SK-N-SH (cell line): Measurements from ENCODE around the gene MYOG. TPM values are rescaled to one million over a fixed set of nuclear protein-coding genes. Genes with fewer than 3 reads are reported as not detected.
A peak's percentile ranks its signal among the peaks of the same experiment; 100 is the strongest.

ENCODE experiments used
- CTCF ChIA-PET: fragments of 300-600, 350-600 bp; formaldehyde crosslinking; extraction: SDS; loops from one replicate; lab custom pipeline; 2021; lab: Yijun Ruan, JAX
- POLR2A ChIA-PET: fragments of 350-600 bp; sonication (Branson Sonifier 250); formaldehyde crosslinking; extraction: SDS; loops from one replicate; lab custom pipeline; 2020; ENCODE audit warnings: antibody characterized with exemption, inconsistent platforms; lab: Yijun Ruan, JAX
- DNase-seq: peaks from one replicate; pipeline ENCODE4 v3.0.0; 2012
- H2AFZ ChIP-seq: fragments of 200-600 bp; sonication (generic); 2 replicates; pipeline ENCODE4 v1.8.1; 2016; ENCODE audit warnings: antibody characterized with exemption, mild to moderate bottlenecking, low read depth
- H3F3A ChIP-seq: fragments of 200-600 bp; sonication (generic); replicated peaks from 2 replicates; pipeline ENCODE3; 2016; ENCODE audit warnings: antibody characterized with exemption, mild to moderate bottlenecking; ENCODE audit not compliant: insufficient read depth
- H3K27ac ChIP-seq, 2 experiments: fragments of 200-500 bp in 1 of 2; fragments of 200-600 bp in 1 of 2; sonication (Bioruptor generic) in 1 of 2; sonication (generic), shearing (Covaris generic) in 1 of 2; 2 replicates each; pipeline versions ENCODE4 v1.5.1 to v1.6.1; 2014 to 2016; ENCODE audit warnings: low read depth in 2 of 2, inconsistent platforms in 1 of 2, low read length in 1 of 2, mild to moderate bottlenecking in 1 of 2, mixed read lengths in 1 of 2
- H3K27me3 ChIP-seq: fragments of 200-600 bp; sonication (generic), shearing (Covaris generic); 2 replicates; pipeline ENCODE4 v1.6.1; 2016; ENCODE audit warnings: mixed run types; ENCODE audit not compliant: insufficient read depth
- H3K36me3 ChIP-seq, 2 experiments: fragments of 200-500 bp in 1 of 2; fragments of 200-600 bp in 1 of 2; sonication (Bioruptor generic) in 1 of 2; sonication (generic) in 1 of 2; replicated peaks in 1 of 2; 2 replicates each; pipeline versions ENCODE3 to v1.5.1; 2014 to 2016; ENCODE audit warnings: low read length in 1 of 2, mild to moderate bottlenecking in 1 of 2; ENCODE audit not compliant: insufficient read depth in 2 of 2, control insufficient read depth in 1 of 2
- H3K4me1 ChIP-seq, 2 experiments: fragments of 200-500 bp in 1 of 2; fragments of 200-600 bp in 1 of 2; sonication (Bioruptor generic) in 1 of 2; sonication (generic), shearing (Covaris generic) in 1 of 2; 2 replicates each; pipeline versions ENCODE4 v1.5.1 to v1.6.1; 2014 to 2016; ENCODE audit warnings: low read depth in 1 of 2, low read length in 1 of 2, mixed run types in 1 of 2; ENCODE audit not compliant: insufficient read depth in 2 of 2, control insufficient read depth in 1 of 2
- H3K4me2 ChIP-seq: fragments of 200-600 bp; sonication (generic), shearing (Covaris generic); 2 replicates; pipeline ENCODE4 v1.6.1; 2017; ENCODE audit warnings: mixed run types
- H3K4me3 ChIP-seq, 2 experiments: fragments of 200-500 bp in 1 of 2; fragments of 200-600 bp in 1 of 2; sonication (Bioruptor generic) in 1 of 2; sonication (generic), shearing (Covaris generic) in 1 of 2; 2 replicates each; pipeline versions ENCODE4 v1.5.1 to v1.8.1; 2014 to 2016; ENCODE audit warnings: low read depth in 2 of 2, inconsistent platforms in 1 of 2, low read length in 1 of 2, mild to moderate bottlenecking in 1 of 2, mixed read lengths in 1 of 2, moderate library complexity in 1 of 2
- H3K79me2 ChIP-seq: fragments of 200-600 bp; sonication (generic); 2 replicates; pipeline ENCODE4 v1.8.1; 2017; ENCODE audit warnings: mild to moderate bottlenecking; ENCODE audit not compliant: insufficient read depth
- H3K9ac ChIP-seq: fragments of 200-600 bp; sonication (generic); 2 replicates; pipeline ENCODE4 v1.6.1; 2017; ENCODE audit warnings: mixed run types
- H3K9me2 ChIP-seq: fragments of 200-600 bp; sonication (generic); 2 replicates; pipeline ENCODE4 v1.6.1; 2017; ENCODE audit warnings: mixed run types
- H3K9me3 ChIP-seq: fragments of 200-600 bp; sonication (generic); 2 replicates; pipeline ENCODE4 v1.6.1; 2017; ENCODE audit warnings: mixed run types, mild to moderate bottlenecking, moderate library complexity
- H4K20me1 ChIP-seq: fragments of 200-600 bp; sonication (generic); 2 replicates; pipeline ENCODE4 v1.6.1; 2017; ENCODE audit warnings: mild to moderate bottlenecking, mixed run types; ENCODE audit not compliant: insufficient read depth
- EP300 ChIP-seq, 2 experiments: IDR thresholded peaks; 2 replicates each; pipeline versions ENCODE4 v1.4.0 to v1.6.1; 2012; ENCODE audit warnings: borderline replicate concordance in 1 of 2, low read depth in 1 of 2, low read length in 1 of 2
- GABPA ChIP-seq: IDR thresholded peaks from 2 replicates; pipeline ENCODE4 v1.4.0; 2012; ENCODE audit warnings: low read depth, mild to moderate bottlenecking
- GATA2 ChIP-seq: sonication (generic); formaldehyde crosslinking; IDR thresholded peaks from 2 replicates; pipeline ENCODE4 v1.5.0; 2020; ENCODE audit warnings: mild to moderate bottlenecking, missing genetic modification reagents
- JUND ChIP-seq: IDR thresholded peaks from 2 replicates; pipeline ENCODE4 v1.4.0; 2012
- MXI1 ChIP-seq: IDR thresholded peaks from 2 replicates; pipeline ENCODE4 v1.6.1; 2012; ENCODE audit warnings: mild to moderate bottlenecking, low read depth, low read length, improper control_type of control experiment
- NRF1 ChIP-seq: IDR thresholded peaks from 2 replicates; pipeline ENCODE4 v1.6.1; 2012; ENCODE audit warnings: low read depth, mild to moderate bottlenecking, low read length
- POLR2AphosphoS5 ChIP-seq: IDR thresholded peaks from 2 replicates; pipeline ENCODE4 v1.6.1; 2012; ENCODE audit warnings: low read depth, low read length
- RCOR1 ChIP-seq: fragments of 150-350 bp; IDR thresholded peaks from 2 replicates; pipeline ENCODE4 v1.6.1; 2017; ENCODE audit warnings: antibody characterized with exemption, low read length
- SMC3 ChIP-seq: IDR thresholded peaks from 2 replicates; pipeline ENCODE4 v1.6.1; 2012; ENCODE audit warnings: low read depth, low read length, improper control_type of control experiment
- WGBS: methylation state at CpG from one replicate; pipeline ENCODE4 v1.1.6; 2017; ENCODE audit warnings: low lambda C conversion rate; 5-methylcytosine and 5-hydroxymethylcytosine counted together
- polyA plus RNA-seq, 3 experiments: library from polyadenylated mRNA; depleted of rRNA; stranded (reverse); fragments of >200 nt; gene quantifications; 2 replicates each; pipeline ENCODE4 v1.2.3, GENCODE V29; 2012
- TF ChIP-seq, protein P1 (sequence below): IDR thresholded peaks from 2 replicates; pipeline ENCODE4 v1.6.1; 2012; ENCODE audit warnings: mild to moderate bottlenecking, low read depth, low read length, moderate library complexity
- TF ChIP-seq, protein P2 (sequence below): IDR thresholded peaks from 2 replicates; pipeline ENCODE4 v1.4.0; 2012; ENCODE audit warnings: low read depth
- TF ChIP-seq, protein P3 (sequence below): fragments of 150-350 bp; IDR thresholded peaks from 2 replicates; pipeline ENCODE4 v1.6.1; 2016; ENCODE audit warnings: mild to moderate bottlenecking, low read depth, low read length

The MYOG gene
- polyA plus RNA-seq, 1 of the 3 experiments (the other 2 are of a cell fraction) = not detected

DNA sequence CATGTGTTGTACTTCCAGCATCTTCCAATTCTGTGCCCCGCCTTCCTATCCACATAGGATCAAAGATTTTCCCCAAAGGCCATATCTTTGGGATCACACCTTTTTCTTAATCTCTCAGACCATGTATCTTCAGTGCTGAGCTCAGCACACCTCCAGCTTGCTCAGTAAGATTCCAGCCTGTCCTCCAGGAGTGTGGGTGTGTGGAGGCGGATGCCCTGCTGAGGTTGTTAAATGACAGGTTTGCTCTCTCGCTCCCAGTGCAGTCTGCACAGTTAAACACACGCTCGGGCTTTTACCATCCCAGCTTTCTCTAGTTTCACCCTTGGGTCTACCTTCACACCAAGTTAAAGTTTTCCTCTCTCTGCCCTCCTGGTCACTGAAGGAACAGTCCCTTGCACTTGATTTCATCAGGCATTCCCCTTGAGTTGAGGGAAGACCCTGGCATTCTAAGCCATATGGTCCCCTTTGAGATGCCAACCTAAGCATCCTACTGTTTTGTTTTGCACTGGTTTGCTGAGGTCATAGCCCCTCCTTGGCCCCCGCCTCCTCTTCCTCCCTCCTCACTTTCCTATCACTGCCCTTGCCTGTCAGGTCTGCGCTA, 13.7 kb downstream of the MYOG start:
- H3F3A ChIP-seq = no peaks in the 10 kb centered on the region
- H3K79me2 ChIP-seq = no peaks in the 10 kb centered on the region
- no peak for TF ChIP-seq JUND
- TF ChIP-seq, protein P1, sequence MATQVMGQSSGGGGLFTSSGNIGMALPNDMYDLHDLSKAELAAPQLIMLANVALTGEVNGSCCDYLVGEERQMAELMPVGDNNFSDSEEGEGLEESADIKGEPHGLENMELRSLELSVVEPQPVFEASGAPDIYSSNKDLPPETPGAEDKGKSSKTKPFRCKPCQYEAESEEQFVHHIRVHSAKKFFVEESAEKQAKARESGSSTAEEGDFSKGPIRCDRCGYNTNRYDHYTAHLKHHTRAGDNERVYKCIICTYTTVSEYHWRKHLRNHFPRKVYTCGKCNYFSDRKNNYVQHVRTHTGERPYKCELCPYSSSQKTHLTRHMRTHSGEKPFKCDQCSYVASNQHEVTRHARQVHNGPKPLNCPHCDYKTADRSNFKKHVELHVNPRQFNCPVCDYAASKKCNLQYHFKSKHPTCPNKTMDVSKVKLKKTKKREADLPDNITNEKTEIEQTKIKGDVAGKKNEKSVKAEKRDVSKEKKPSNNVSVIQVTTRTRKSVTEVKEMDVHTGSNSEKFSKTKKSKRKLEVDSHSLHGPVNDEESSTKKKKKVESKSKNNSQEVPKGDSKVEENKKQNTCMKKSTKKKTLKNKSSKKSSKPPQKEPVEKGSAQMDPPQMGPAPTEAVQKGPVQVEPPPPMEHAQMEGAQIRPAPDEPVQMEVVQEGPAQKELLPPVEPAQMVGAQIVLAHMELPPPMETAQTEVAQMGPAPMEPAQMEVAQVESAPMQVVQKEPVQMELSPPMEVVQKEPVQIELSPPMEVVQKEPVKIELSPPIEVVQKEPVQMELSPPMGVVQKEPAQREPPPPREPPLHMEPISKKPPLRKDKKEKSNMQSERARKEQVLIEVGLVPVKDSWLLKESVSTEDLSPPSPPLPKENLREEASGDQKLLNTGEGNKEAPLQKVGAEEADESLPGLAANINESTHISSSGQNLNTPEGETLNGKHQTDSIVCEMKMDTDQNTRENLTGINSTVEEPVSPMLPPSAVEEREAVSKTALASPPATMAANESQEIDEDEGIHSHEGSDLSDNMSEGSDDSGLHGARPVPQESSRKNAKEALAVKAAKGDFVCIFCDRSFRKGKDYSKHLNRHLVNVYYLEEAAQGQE = no peak
- no peak for TF ChIP-seq NRF1
- no peak for TF ChIP-seq GATA2 (CRISPR knock-in tag)
- no peak for TF ChIP-seq EP300 (IDR thresholded peaks at IDR 0.05; ENCODE audit: borderline replicate concordance in 1 of 2, low read depth in 1 of 2, low read length in 1 of 2)
- no peak for TF ChIP-seq GABPA
- TF ChIP-seq MXI1 = no peak
- no peak for TF ChIP-seq POLR2AphosphoS5
- TF ChIP-seq, protein P2, sequence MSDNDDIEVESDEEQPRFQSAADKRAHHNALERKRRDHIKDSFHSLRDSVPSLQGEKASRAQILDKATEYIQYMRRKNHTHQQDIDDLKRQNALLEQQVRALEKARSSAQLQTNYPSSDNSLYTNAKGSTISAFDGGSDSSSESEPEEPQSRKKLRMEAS = no peak
- no peak for TF ChIP-seq SMC3
- TF ChIP-seq RCOR1 = no peak
- ChIA-PET CTCF (interaction anchor here (0.6 to 3.5 kb wide), 5 partner anchors 12 to 145 kb away, joined by 3 to 9 read pairs (median 3); no protein-coding TSS in a partner anchor), POLR2A (no interaction called here)
- H3K36me3 ChIP-seq = no peaks in the 10 kb centered on the region
- no peak overlapping the region for H2AFZ ChIP-seq
- H3K9me3 ChIP-seq = no peaks in the 10 kb centered on the region
- WGBS = 80% methylated on average over 7 of the region's 7 CpGs
- H3K9ac ChIP-seq = no peak overlapping the region
- no peaks in the 10 kb centered on the region for H4K20me1 ChIP-seq
- peaks cover 0 to 19% of the 10 kb centered on the region in 2 experiments; a peak in 2 of 4 replicates for H3K4me1 ChIP-seq
- H3K4me3 ChIP-seq = no peak overlapping the region
- H3K27ac ChIP-seq = no peak overlapping the region
- DNase-seq = no peak
- H3K9me2 ChIP-seq = no peaks in the 10 kb centered on the region
- H3K4me2 ChIP-seq = no peak overlapping the region
- no peaks in the 10 kb centered on the region for H3K27me3 ChIP-seq

DNA sequence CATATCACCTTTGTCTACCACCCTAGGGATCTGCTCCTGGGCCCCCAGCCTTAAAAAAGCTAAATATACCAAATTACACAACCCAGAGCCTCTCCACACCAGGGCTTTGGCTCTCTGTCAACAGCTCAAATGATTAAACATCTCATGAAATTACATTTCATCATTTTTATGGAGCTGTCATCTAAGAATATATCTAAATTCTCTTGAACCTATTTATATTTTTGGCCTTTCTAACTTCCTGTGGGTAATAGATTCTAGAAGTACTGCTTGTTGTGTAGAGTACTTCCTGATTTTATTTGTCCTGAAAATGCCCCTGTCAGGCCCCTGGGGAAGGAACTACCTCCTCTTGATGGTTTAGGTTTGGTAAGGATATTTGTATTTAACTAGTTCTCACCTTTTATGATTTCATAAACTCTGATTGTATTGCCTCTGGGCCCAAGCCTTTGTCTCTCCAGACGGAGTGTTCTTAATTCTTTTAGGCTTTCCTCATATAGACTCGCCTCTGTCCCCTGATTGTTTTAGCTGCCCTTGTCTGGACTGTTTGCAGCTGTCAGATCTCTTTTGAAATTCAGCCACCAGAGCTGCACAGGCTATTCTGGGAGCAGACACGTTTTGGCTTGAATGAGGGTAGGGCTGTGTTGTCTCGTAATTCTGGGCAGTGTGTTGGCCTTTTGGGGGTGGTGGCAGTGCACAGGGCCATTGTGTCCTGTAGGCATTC, 16.6 kb downstream of the MYOG start:
- Histone ChIP-seq H3K36me3 (no peaks in the 10 kb centered on the region), H4K20me1 (no peaks in the 10 kb centered on the region), H3K9me2 (no peaks in the 10 kb centered on the region), H3K4me2 (no peak overlapping the region), H3K27me3 (no peaks in the 10 kb centered on the region), H3K27ac (peak overlapping the region in 1 of 2 experiments; percentile 87; a peak in 2 of 4 replicates), H3K9me3 (no peaks in the 10 kb centered on the region), H3K9ac (no peak overlapping the region), H3K4me1 (peaks cover 0 to 19% of the 10 kb centered on the region in 2 experiments; a peak in 2 of 4 replicates), H2AFZ (no peak overlapping the region), H3K79me2 (no peaks in the 10 kb centered on the region), H3K4me3 (no peak overlapping the region), H3F3A (no peaks in the 10 kb centered on the region)
- ChIA-PET CTCF (interaction anchor here (0.5 to 2.6 kb wide), 10 partner anchors 9 to 203 kb away, joined by 3 to 17 read pairs (median 4); no protein-coding TSS in a partner anchor), POLR2A (interaction anchor here (0.7 to 0.9 kb wide), 2 partner anchors 17 to 29 kb away, joined by 3 read pairs; no protein-coding TSS in a partner anchor)
- WGBS = 30% methylated on average over 4 of the region's 4 CpGs
- TF ChIP-seq, protein P3, sequence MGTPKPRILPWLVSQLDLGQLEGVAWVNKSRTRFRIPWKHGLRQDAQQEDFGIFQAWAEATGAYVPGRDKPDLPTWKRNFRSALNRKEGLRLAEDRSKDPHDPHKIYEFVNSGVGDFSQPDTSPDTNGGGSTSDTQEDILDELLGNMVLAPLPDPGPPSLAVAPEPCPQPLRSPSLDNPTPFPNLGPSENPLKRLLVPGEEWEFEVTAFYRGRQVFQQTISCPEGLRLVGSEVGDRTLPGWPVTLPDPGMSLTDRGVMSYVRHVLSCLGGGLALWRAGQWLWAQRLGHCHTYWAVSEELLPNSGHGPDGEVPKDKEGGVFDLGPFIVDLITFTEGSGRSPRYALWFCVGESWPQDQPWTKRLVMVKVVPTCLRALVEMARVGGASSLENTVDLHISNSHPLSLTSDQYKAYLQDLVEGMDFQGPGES = no peak
- TF ChIP-seq MXI1 = peak; percentile 83
- TF ChIP-seq GATA2 (CRISPR knock-in tag) = no peak
- DNase-seq = peak; percentile 63
